Measurements from ENCODE around the gene ANKRD23.

The ANKRD23 gene

DNA sequence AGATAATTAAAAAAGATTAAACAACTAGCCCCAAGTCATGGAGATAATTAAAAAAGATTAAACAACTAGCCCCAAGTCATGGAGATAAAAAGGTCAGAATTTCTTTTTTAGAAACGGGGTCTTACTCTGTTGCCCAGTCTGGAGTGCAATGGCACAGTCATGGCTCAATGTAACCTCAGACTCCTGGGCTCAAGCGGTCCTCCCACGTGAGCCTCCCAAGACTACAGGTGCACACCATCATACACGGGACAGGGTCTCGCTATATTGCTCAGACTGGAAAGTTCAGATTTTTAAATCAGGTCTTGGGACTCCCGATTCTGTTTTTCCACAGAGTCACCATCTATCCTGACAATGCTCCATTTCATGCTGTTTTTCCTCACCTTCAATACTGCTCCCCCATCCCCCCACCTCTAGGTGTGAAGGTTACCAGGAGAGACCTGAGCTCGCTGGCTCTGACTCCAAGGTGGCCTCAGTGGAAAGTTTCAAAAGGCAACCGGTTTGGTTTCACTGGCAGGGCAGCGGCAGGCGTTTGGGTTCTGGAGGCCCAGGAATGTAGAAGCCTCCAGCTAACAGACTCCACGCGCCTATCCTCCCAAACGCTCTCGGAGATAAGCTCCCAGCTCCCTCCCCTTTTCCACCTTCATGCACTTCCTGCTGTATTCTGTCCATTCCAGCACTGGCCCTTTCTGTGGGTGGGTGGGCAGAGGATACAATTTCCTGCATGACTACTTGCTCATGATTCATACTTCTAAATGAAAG lies 28.9 kb upstream of the ANKRD23 start:
- Histone ChIP-seq H3K4me2 (ENCODE audit: low read length, poor library complexity, severe bottlenecking) (no peak overlapping the region), H2AFZ (ENCODE audit: low read depth, low read length) (no peak overlapping the region), H2BK15ac (ENCODE audit: low read depth, poor library complexity, severe bottlenecking) (no peak overlapping the region), H3K27me3 (ENCODE audit: control insufficient read depth in 1 of 2, insufficient read depth in 1 of 2, low read length in 2 of 2) (peaks cover 0 to 20% of the 10 kb centered on the region in 2 experiments), H4K91ac (ENCODE audit: low read length) (no peak overlapping the region), H3K18ac (ENCODE audit: low read depth in 1 of 2, low read length in 2 of 2) (no peak overlapping the region), H3K23ac (ENCODE audit: low read length in 2 of 2) (no peak overlapping the region), H3K79me1 (replicated peaks; ENCODE audit: low read length, poor library complexity, severe bottlenecking) (no peaks in the 10 kb centered on the region), H2BK5ac (ENCODE audit: low read depth, low read length, poor library complexity, severe bottlenecking) (no peak overlapping the region), H2BK12ac (ENCODE audit: low read length in 2 of 2) (no peak overlapping the region), H3K36me3 (ENCODE audit: control insufficient read depth in 1 of 2, insufficient read depth in 2 of 2, low read depth in 1 of 2, low read length in 2 of 2) (no peaks in the 10 kb centered on the region), H3K9me3 (ENCODE audit: control insufficient read depth, low read length) (no peaks in the 10 kb centered on the region), H2BK120ac (ENCODE audit: low read depth, low read length) (no peak overlapping the region), H3K14ac (ENCODE audit: low read length in 2 of 2) (no peak overlapping the region), H3K4me3 (ENCODE audit: insufficient read depth in 1 of 2, low read depth in 1 of 2, low read length in 2 of 2) (no peak overlapping the region), H3K27ac (ENCODE audit: low read length, poor library complexity, severe bottlenecking) (no peak overlapping the region), H2AK5ac (ENCODE audit: low read length, severe bottlenecking) (no peak overlapping the region), H4K8ac (ENCODE audit: low read length) (no peak overlapping the region), H3K4ac (ENCODE audit: low read depth in 1 of 2, low read length in 2 of 2) (no peak overlapping the region), H3K4me1 (ENCODE audit: control insufficient read depth, insufficient read depth, low read depth, low read length) (peaks cover 15% of the 10 kb centered on the region), H3K9ac (ENCODE audit: low read length) (no peak overlapping the region)
- no peak for DNase-seq
- 64% methylated on average over 10 of the region's 14 CpGs for WGBS

DNA sequence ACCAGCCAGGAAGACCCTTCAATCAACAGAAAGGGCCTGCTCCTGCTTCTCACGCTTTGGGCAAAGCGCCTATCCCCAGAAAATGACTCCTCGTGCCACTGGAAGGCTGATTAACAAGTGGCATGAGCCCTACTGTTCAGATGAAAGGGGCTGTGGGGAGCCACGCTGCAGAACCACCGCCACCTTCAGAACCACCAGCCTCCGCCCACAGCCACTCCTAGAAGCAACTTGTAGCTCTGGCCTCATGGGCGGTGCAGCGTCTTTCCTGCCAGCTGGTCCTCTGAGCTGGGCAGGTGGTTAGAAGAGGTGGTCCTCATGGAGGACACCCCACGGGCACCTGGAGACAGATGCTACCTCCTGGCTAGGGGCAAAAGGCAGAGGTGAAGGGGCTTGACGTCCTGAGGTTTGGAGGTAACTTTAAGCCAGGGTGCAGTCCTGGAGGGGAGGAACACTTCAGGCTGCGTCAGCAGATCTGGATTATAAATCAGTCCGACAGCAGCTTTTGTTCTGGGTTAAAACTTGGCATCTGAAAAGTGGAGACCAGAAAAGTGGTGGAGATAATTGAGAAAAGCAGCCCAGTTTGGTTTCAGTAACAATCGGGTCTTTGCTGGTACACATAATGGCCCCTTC lies 26.9 kb upstream of the ANKRD23 start:
- H2AFZ ChIP-seq (ENCODE audit: low read depth, low read length) = no peak overlapping the region
- no peak overlapping the region for H3K14ac ChIP-seq (ENCODE audit: low read length in 2 of 2)
- no peak overlapping the region for H2AK5ac ChIP-seq (ENCODE audit: low read length, severe bottlenecking)
- peak overlapping the region; percentile 97 for H2BK120ac ChIP-seq (ENCODE audit: low read depth, low read length)
- H3K23ac ChIP-seq (ENCODE audit: low read length in 2 of 2) = no peak overlapping the region
- H4K91ac ChIP-seq (ENCODE audit: low read length) = peak overlapping the region; percentile 14
- H3K36me3 ChIP-seq (ENCODE audit: control insufficient read depth in 1 of 2, insufficient read depth in 2 of 2, low read depth in 1 of 2, low read length in 2 of 2) = peaks cover 15 to 16% of the 10 kb centered on the region in 2 experiments
- WGBS = 34% methylated on average over 13 of the region's 13 CpGs
- no peak overlapping the region for H2BK12ac ChIP-seq (ENCODE audit: low read length in 2 of 2)
- peaks cover 23% of the 10 kb centered on the region for H3K4me1 ChIP-seq (ENCODE audit: control insufficient read depth, insufficient read depth, low read depth, low read length)
- DNase-seq = peak; percentile 41
- peak overlapping the region in 1 of 2 experiments; percentile 80 for H3K4me3 ChIP-seq (ENCODE audit: insufficient read depth in 1 of 2, low read depth in 1 of 2, low read length in 2 of 2)
- H3K4ac ChIP-seq (ENCODE audit: low read depth in 1 of 2, low read length in 2 of 2) = peak overlapping the region; percentile 19 to 37
- peaks cover 4% of the 10 kb centered on the region for H3K79me1 ChIP-seq (replicated peaks; ENCODE audit: low read length, poor library complexity, severe bottlenecking)
- peak overlapping the region; percentile 79 to 83 for H3K18ac ChIP-seq (ENCODE audit: low read depth in 1 of 2, low read length in 2 of 2)
- peak overlapping the region; percentile 83 for H3K4me2 ChIP-seq (ENCODE audit: low read length, poor library complexity, severe bottlenecking)
- no peaks in the 10 kb centered on the region for H3K9me3 ChIP-seq (ENCODE audit: control insufficient read depth, low read length)
- no peak overlapping the region for H3K27ac ChIP-seq (ENCODE audit: low read length, poor library complexity, severe bottlenecking)
- peak overlapping the region; percentile 84 for H2BK15ac ChIP-seq (ENCODE audit: low read depth, poor library complexity, severe bottlenecking)
- H3K9ac ChIP-seq (ENCODE audit: low read length) = peak overlapping the region; percentile 82
- H4K8ac ChIP-seq (ENCODE audit: low read length) = peak overlapping the region; percentile 19
- no peak overlapping the region for H2BK5ac ChIP-seq (ENCODE audit: low read depth, low read length, poor library complexity, severe bottlenecking)
- H3K27me3 ChIP-seq (ENCODE audit: control insufficient read depth in 1 of 2, insufficient read depth in 1 of 2, low read length in 2 of 2) = peaks cover 0 to 20% of the 10 kb centered on the region in 2 experiments

DNA sequence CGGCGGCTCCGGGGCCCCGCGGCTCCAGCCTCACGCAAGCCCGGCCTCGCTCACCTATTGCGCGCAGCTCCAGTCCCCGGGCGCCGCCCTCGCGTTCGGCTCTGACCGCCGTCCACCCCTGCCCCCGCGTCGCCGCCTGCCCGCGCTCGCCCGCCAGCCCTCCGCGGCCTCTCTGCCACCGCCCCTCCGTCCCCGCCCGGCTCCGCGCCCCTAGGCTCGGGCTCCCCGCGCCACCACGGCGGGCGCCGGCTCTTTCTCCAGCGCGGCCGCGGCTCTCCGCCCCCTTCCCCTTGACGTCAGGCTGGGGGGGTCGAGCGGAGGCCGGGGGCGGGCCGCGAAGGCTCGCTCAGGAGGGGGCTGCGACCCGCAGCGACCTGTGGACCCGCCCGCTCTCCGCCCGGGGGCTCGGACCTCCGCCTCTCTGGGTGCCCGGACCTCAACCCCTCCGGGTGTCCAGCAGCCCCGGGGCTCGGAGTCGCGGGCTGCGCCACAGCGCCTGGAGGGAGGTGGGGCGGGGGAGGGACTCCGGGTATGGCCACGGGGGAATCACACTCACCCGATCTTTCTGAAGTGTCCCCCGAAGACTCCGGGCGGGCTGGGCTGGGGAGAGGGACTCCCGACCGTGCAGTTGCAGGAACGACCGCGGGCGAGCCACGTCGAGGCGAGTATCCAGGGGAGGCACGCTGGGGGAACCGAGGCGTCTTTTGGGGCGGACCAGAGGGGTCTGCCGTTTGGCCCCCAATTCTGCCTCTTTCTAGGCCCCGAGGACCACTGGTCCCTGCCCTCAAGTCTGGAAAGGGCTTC lies 26.2 kb upstream of the ANKRD23 start, which contains the start of gene SEMA4C:
TSS of gene SEMA4C (minus strand) at position 259 of the 804 bp plus-strand sequence. CDS start 2,194 bp downstream, outside the sequence.
- peak within 1 kb of the TSS in 1 of 2 experiments; percentile 70 for H2BK12ac ChIP-seq (ENCODE audit: low read length in 2 of 2)
- H3K4me3 ChIP-seq (ENCODE audit: insufficient read depth in 1 of 2, low read depth in 1 of 2, low read length in 2 of 2) = peak within 1 kb of the TSS; percentile 76 to 91
- H3K36me3 ChIP-seq (ENCODE audit: control insufficient read depth in 1 of 2, insufficient read depth in 2 of 2, low read depth in 1 of 2, low read length in 2 of 2) = peaks cover 22 to 23% of the 10 kb centered on the region in 2 experiments
- H3K9ac ChIP-seq (ENCODE audit: low read length) = peak within 1 kb of the TSS; percentile 92
- peak; percentile 48 for DNase-seq
- H3K4me1 ChIP-seq (ENCODE audit: control insufficient read depth, insufficient read depth, low read depth, low read length) = peaks cover 25% of the 10 kb centered on the region
- H3K4ac ChIP-seq (ENCODE audit: low read depth in 1 of 2, low read length in 2 of 2) = peak within 1 kb of the TSS; percentile 77 to 87
- peaks cover 0 to 18% of the 10 kb centered on the region in 2 experiments for H3K27me3 ChIP-seq (ENCODE audit: control insufficient read depth in 1 of 2, insufficient read depth in 1 of 2, low read length in 2 of 2)
- peak within 1 kb of the TSS; percentile 97 for H2BK120ac ChIP-seq (ENCODE audit: low read depth, low read length)
- H4K8ac ChIP-seq (ENCODE audit: low read length) = peak within 1 kb of the TSS; percentile 90
- peak within 1 kb of the TSS; percentile 70 to 95 for H3K23ac ChIP-seq (ENCODE audit: low read length in 2 of 2)
- H2BK15ac ChIP-seq (ENCODE audit: low read depth, poor library complexity, severe bottlenecking) = peak within 1 kb of the TSS; percentile 92
- peak within 1 kb of the TSS; percentile 83 for H3K4me2 ChIP-seq (ENCODE audit: low read length, poor library complexity, severe bottlenecking)
- peak within 1 kb of the TSS; percentile 90 for H2AFZ ChIP-seq (ENCODE audit: low read depth, low read length)
- peaks cover 8% of the 10 kb centered on the region for H3K79me1 ChIP-seq (replicated peaks; ENCODE audit: low read length, poor library complexity, severe bottlenecking)
- H4K91ac ChIP-seq (ENCODE audit: low read length) = peak within 1 kb of the TSS; percentile 89
- 1% methylated on average over 60 of the region's 93 CpGs for WGBS
- H3K9me3 ChIP-seq (ENCODE audit: control insufficient read depth, low read length) = no peaks in the 10 kb centered on the region
- H2BK5ac ChIP-seq (ENCODE audit: low read depth, low read length, poor library complexity, severe bottlenecking) = peak within 1 kb of the TSS; percentile 87
- peak within 1 kb of the TSS; percentile 95 to 97 for H3K14ac ChIP-seq (ENCODE audit: low read length in 2 of 2)
- H2AK5ac ChIP-seq (ENCODE audit: low read length, severe bottlenecking) = no peak within 1 kb of the TSS
- H3K18ac ChIP-seq (ENCODE audit: low read depth in 1 of 2, low read length in 2 of 2) = peak within 1 kb of the TSS; percentile 94 to 97
- no peak within 1 kb of the TSS for H3K27ac ChIP-seq (ENCODE audit: low read length, poor library complexity, severe bottlenecking)
